HG02973 (cell line): Measurements from ENCODE around the gene GRID1.
"Not testable (repeated sequence)": the region's sequence is repeated elsewhere in the genome, so short reads cannot be mapped to it uniquely, and the experiment has no call there.

Source experiments
- ATAC-seq: cut with Tn5 transposase; IDR thresholded peaks from one replicate; pipeline ENCODE4 v1.9.1; 2021; ENCODE audit warnings: moderate library complexity; ENCODE audit not compliant: unreplicated experiment

GRID1 gene

GRCh38 chr10:85702768-85703167 lies 663.8 kb downstream of the GRID1 start:
- ATAC-seq: no peak

- not testable (repeated sequence) for ATAC-seq
Measured at GRCh38 chr10:85699066-85699465, 667.5 kb downstream of the GRID1 start.

- ATAC-seq: no peak
Measured at GRCh38 chr10:85696893-85697292, 669.7 kb downstream of the GRID1 start.

- no peak for ATAC-seq
Measured at GRCh38 chr10:85682621-85683020, 684.0 kb downstream of the GRID1 start.

GRCh38 chr10:85679710-85680109 lies 686.9 kb downstream of the GRID1 start:
- no peak for ATAC-seq

GRCh38 chr10:85679061-85679460 lies 687.5 kb downstream of the GRID1 start:
- no peak for ATAC-seq

GRCh38 chr10:85674851-85675250 lies 691.7 kb downstream of the GRID1 start:
- ATAC-seq: no peak

- no peak for ATAC-seq
Measured at GRCh38 chr10:85673270-85673669, 693.3 kb downstream of the GRID1 start.

GRCh38 chr10:85671530-85671929 lies 695.1 kb downstream of the GRID1 start:
- ATAC-seq: no peak

- no peak for ATAC-seq
Measured at GRCh38 chr10:85668522-85668921, 698.1 kb downstream of the GRID1 start.

GRCh38 chr10:85667638-85668233 lies 698.9 kb downstream of the GRID1 start:
- no peak for ATAC-seq

GRCh38 chr10:85666987-85667386 lies 699.6 kb downstream of the GRID1 start:
- ATAC-seq: no peak

- ATAC-seq: peak; percentile 68
Measured at GRCh38 chr10:85666102-85666501, 700.5 kb downstream of the GRID1 start.

- no peak for ATAC-seq
Measured at GRCh38 chr10:85665681-85666080, 700.9 kb downstream of the GRID1 start.

- ATAC-seq: no peak
Measured at GRCh38 chr10:85665078-85665477, 701.5 kb downstream of the GRID1 start.

- ATAC-seq: no peak
Measured at GRCh38 chr10:85661123-85661522, 705.5 kb downstream of the GRID1 start.

GRCh38 chr10:85659331-85659730 lies 707.3 kb downstream of the GRID1 start:
- ATAC-seq: no peak

GRCh38 chr10:85658518-85658917 lies 708.1 kb downstream of the GRID1 start:
- no peak for ATAC-seq

- no peak for ATAC-seq
Measured at GRCh38 chr10:85657476-85658113, 709.0 kb downstream of the GRID1 start.

- ATAC-seq: no peak
Measured at GRCh38 chr10:85655411-85655810, 711.2 kb downstream of the GRID1 start.

- ATAC-seq: no peak
Measured at GRCh38 chr10:85651497-85651882, 715.1 kb downstream of the GRID1 start.

GRCh38 chr10:85650791-85651496 lies 715.7 kb downstream of the GRID1 start:
- ATAC-seq: no peak
